ENCODE results near the gene ARNT2. TPM values are rescaled to one million over a fixed set of nuclear protein-coding genes. Genes with fewer than 3 reads are reported as not detected.

Gene ARNT2
- total and polyA plus RNA-seq, 2 experiments from 2014 or later, result 4.6 to 11.6 TPM

DNA sequence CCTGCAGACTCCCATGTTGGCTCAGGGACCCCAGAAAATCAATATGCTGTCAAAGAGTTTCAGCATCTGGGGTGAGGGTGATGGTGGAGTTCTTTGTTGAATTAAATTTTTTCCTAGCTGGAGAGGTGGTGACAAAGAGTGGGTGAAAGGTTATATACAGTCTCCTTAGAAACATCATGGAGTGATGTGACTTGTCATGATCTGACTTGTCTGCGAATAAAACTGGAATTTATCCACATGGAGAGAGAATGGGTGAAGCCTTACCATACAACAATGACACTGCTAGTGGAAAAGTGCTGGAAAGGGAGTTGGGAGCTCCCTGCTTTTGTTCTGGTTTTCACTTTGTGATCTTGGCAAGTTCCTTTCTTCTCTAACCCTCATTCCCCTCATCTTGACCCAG is 75.0 kb downstream of the ARNT2 start:
- H3K27ac Mint-ChIP-seq, result no peak overlapping the region; the same call in 1 of the 2 replicates

More for the DNA sequence above, 75.0 kb downstream of the ARNT2 start:
- Histone ChIP-seq H3K9me2 (ENCODE audit: insufficient read depth) (0 out of 2 replicates have a peak, but pooled peaks cover 6% of the 10 kb centered on the region), H3K27me3 (ENCODE audit: insufficient read depth) (no peaks in the 10 kb centered on the region), H2AFZ (no peak overlapping the region), H4K20me1 (replicated peaks; ENCODE audit: insufficient read depth) (no peaks in the 10 kb centered on the region), H3K36me3 (ENCODE audit: insufficient read depth) (no peaks in the 10 kb centered on the region), H3K4me2 (no peak overlapping the region), H3F3A (replicated peaks; ENCODE audit: low read depth) (no peaks in the 10 kb centered on the region), H3K4me3 (no peak overlapping the region), H3K27ac (ENCODE audit: low read depth) (no peak overlapping the region), H3K4me1 (ENCODE audit: insufficient read depth) (peaks cover 10% of the 10 kb centered on the region), H3K79me2 (replicated peaks; ENCODE audit: insufficient read depth) (no peaks in the 10 kb centered on the region)
- no peak for TF ChIP-seq REST (IDR thresholded peaks at IDR 0.05; ENCODE audit: unreplicated experiment)
- no peak for TF ChIP-seq ZNF331 (CRISPR knock-in tag; IDR thresholded peaks at IDR 0.05; ENCODE audit: low read depth)
- TF ChIP-seq, protein P1, sequence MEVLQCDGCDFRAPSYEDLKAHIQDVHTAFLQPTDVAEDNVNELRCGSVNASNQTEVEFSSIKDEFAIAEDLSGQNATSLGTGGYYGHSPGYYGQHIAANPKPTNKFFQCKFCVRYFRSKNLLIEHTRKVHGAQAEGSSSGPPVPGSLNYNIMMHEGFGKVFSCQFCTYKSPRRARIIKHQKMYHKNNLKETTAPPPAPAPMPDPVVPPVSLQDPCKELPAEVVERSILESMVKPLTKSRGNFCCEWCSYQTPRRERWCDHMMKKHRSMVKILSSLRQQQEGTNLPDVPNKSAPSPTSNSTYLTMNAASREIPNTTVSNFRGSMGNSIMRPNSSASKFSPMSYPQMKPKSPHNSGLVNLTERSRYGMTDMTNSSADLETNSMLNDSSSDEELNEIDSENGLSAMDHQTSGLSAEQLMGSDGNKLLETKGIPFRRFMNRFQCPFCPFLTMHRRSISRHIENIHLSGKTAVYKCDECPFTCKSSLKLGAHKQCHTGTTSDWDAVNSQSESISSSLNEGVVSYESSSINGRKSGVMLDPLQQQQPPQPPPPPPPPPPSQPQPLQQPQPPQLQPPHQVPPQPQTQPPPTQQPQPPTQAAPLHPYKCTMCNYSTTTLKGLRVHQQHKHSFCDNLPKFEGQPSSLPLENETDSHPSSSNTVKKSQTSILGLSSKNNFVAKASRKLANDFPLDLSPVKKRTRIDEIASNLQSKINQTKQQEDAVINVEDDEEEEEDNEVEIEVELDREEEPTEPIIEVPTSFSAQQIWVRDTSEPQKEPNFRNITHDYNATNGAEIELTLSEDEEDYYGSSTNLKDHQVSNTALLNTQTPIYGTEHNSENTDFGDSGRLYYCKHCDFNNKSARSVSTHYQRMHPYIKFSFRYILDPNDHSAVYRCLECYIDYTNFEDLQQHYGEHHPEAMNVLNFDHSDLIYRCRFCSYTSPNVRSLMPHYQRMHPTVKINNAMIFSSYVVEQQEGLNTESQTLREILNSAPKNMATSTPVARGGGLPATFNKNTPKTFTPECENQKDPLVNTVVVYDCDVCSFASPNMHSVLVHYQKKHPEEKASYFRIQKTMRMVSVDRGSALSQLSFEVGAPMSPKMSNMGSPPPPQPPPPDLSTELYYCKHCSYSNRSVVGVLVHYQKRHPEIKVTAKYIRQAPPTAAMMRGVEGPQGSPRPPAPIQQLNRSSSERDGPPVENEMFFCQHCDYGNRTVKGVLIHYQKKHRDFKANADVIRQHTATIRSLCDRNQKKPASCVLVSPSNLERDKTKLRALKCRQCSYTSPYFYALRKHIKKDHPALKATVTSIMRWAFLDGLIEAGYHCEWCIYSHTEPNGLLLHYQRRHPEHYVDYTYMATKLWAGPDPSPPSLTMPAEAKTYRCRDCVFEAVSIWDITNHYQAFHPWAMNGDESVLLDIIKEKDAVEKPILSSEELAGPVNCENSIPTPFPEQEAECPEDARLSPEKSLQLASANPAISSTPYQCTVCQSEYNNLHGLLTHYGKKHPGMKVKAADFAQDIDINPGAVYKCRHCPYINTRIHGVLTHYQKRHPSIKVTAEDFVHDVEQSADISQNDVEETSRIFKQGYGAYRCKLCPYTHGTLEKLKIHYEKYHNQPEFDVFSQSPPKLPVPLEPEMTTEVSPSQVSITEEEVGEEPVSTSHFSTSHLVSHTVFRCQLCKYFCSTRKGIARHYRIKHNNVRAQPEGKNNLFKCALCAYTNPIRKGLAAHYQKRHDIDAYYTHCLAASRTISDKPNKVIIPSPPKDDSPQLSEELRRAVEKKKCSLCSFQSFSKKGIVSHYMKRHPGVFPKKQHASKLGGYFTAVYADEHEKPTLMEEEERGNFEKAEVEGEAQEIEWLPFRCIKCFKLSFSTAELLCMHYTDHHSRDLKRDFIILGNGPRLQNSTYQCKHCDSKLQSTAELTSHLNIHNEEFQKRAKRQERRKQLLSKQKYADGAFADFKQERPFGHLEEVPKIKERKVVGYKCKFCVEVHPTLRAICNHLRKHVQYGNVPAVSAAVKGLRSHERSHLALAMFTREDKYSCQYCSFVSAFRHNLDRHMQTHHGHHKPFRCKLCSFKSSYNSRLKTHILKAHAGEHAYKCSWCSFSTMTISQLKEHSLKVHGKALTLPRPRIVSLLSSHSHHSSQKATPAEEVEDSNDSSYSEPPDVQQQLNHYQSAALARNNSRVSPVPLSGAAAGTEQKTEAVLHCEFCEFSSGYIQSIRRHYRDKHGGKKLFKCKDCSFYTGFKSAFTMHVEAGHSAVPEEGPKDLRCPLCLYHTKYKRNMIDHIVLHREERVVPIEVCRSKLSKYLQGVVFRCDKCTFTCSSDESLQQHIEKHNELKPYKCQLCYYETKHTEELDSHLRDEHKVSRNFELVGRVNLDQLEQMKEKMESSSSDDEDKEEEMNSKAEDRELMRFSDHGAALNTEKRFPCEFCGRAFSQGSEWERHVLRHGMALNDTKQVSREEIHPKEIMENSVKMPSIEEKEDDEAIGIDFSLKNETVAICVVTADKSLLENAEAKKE (CRISPR knock-in tag; IDR thresholded peaks at IDR 0.05), result no peak
- no peak for TF ChIP-seq JUNB (IDR thresholded peaks at IDR 0.05; ENCODE audit: unreplicated experiment)
- Mint-ChIP-seq H3K4me1 (peaks cover 22% of the 10 kb centered on the region), H3K36me3 (ENCODE audit: low read depth) (peaks cover 38% of the 10 kb centered on the region), H3K27me3 (ENCODE audit: insufficient read depth, low read depth, poor library complexity) (peaks cover 5% of the 10 kb centered on the region), H3K4me3 (no peak overlapping the region), H3K9me3 (peaks cover 17% of the 10 kb centered on the region)
- DNase-seq (ENCODE audit: low spot score) (no peak), ATAC-seq (no peak)
